ENCODE results near the gene CYB5R3.
"Not testable (repeated sequence)": the region's sequence is repeated elsewhere in the genome, so short reads cannot be mapped to it uniquely, and the experiment has no call there.

CYB5R3 gene

DNA sequence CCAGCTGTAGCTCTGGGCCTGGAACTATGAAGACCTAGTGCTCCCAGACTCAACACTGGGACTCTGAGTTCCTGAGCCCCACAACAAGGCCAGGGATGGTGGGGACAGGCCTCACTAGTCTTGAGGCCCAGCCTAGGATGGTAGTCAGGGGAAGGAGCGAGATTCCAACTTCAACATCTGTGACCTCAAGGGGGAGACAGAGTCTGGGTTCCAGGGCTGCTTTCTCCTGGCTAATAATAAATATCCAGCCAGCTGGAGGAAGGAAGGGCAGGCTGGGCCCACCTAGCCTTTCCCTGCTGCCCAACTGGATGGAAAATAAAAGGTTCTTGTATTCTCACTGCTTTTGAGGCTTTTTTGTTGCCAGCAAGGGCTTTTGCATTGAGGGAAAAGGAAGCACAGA, 75.1 kb downstream of the CYB5R3 start:
- DNase-seq (ENCODE audit: low spot score); FAIRE-seq: not testable (repeated sequence)

DNA sequence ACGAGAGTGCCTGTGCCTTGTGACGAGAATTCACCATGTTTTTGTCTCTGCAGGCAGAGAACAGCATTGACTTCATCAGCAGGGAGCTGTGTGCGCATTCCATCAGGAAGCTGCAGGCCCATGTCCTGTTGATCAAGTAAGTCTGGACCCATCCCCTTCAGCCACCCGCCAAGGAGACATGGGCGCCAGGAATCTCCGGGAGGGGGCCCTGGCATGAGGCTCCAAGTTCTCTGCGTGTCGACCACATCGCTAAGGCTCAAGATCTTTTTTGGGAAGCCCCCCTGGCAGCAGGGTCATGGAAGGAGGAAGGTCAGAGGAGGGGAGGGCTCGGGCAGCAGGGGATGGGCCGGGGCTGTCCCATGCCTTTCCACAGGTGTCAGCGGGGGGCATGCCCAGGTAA, 78.1 kb downstream of the CYB5R3 start:
- FAIRE-seq; DNase-seq (ENCODE audit: low spot score): not testable (repeated sequence)

DNA sequence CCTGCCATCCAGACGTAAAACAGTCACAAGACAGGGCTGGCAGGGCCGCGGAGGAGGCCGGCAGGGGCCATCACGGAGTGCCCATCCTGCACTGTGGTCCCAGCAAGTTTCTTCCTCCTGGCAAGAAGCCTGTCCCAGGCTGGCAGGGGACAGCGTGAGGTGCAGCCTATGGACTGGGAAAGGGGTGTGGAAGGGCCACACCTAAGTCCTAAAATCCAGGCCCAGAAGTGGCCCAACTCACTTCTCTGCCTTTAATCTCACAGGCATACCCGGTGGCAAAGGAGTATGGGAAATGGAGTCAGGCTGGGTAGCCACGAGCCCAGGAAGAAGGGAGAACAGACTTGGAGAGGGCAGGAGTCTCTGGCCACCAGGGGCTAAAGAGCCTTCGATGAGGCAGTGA, 78.6 kb downstream of the CYB5R3 start:
- not testable (repeated sequence) for DNase-seq (ENCODE audit: low spot score); FAIRE-seq

DNA sequence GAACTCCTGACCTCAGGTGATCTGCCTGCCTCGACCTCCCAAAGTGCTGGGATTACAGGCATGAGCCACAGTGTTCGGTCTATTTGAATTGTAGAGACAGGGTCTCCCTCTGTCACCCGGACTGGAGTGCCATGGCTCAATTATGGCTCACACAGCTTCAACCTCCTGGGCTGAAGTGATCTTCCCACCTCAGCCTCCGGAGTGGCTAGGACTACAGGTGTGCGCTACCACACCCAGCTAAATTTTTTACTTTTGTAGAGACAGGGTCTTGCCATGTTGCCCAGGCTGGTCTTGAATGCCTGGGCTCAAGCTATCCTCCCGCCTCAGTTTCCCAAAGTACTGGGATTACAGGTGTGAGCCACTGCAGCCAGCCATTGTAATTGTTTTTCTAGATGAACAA, 81.2 kb downstream of the CYB5R3 start:
- FAIRE-seq; DNase-seq (ENCODE audit: low spot score): not testable (repeated sequence)

Measured in RCC 7860 (cell line).